ENCODE data around the gene NHLRC4.

DNA sequence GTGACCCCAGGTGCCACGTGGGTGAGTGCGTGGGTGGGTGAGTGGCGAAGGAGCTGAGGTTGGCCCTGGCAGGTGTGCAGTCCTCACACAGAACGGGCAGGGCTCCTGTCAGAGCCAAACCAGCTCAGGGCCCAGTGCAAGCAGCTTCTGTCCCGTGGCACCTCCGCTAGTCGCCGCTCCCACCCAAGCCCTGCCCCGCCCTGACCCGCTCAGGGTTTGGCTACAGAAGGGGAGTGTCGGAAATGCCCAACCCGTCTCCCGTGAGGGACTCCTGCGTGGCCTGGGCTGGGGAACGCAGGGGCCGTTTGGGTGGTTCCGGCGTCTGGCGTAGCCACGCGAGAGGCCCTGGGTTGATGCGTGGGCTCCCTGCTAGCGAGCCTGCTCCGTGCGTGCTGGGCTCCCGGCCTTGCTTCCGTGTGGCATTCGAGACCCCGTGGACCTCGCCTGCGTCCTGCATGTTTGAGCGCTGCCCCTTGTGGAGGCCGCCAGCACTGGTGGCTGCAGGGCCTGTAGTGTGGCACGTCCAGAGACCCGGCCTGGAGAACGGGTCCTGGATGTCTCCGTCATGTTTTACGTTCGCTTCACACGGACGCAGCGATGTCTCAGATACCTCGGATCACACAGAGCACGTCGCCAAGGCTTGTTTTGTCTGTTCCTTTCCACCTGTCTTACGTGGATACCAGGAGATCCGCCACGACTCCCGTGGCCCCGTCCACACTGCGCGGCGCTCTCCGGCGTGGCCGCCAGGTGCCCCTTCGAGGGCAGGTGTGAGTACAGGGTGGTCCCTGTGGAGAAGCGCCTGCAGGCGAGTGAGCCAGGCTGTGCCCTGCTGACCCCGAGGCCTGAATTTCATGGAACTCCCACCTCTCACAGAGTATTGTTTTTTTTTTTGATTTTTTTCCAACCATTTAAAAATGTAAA is 29.1 kb upstream of the NHLRC4 start:
- TF ChIP-seq, protein P1, sequence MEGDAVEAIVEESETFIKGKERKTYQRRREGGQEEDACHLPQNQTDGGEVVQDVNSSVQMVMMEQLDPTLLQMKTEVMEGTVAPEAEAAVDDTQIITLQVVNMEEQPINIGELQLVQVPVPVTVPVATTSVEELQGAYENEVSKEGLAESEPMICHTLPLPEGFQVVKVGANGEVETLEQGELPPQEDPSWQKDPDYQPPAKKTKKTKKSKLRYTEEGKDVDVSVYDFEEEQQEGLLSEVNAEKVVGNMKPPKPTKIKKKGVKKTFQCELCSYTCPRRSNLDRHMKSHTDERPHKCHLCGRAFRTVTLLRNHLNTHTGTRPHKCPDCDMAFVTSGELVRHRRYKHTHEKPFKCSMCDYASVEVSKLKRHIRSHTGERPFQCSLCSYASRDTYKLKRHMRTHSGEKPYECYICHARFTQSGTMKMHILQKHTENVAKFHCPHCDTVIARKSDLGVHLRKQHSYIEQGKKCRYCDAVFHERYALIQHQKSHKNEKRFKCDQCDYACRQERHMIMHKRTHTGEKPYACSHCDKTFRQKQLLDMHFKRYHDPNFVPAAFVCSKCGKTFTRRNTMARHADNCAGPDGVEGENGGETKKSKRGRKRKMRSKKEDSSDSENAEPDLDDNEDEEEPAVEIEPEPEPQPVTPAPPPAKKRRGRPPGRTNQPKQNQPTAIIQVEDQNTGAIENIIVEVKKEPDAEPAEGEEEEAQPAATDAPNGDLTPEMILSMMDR (IDR thresholded peaks at IDR 0.05): no peak
- no peak for TF ChIP-seq POLR2A (IDR thresholded peaks at IDR 0.05)
